Ecto neural progenitor cell (in vitro differentiated cells): ENCODE data around the gene CCNY.

Experiments used
- DNase-seq: peaks from one replicate; pipeline ENCODE4 v3.0.0-alpha.2; 2018; ENCODE audit warnings: low spot score

CCNY gene

GRCh38 chr10:35585903-35586535, 249.7 kb downstream of the CCNY start:
- DNase-seq: no peak

- DNase-seq: no peak
Measured at GRCh38 chr10:35588836-35589235, 252.5 kb downstream of the CCNY start.

GRCh38 chr10:35592441-35592840, 256.1 kb downstream of the CCNY start:
- no peak for DNase-seq

GRCh38 chr10:35594115-35595079, 258.1 kb downstream of the CCNY start:
- no peak for DNase-seq

GRCh38 chr10:35595106-35595505, 258.8 kb downstream of the CCNY start:
- no peak for DNase-seq

- no peak for DNase-seq
Measured at GRCh38 chr10:35598379-35598778, 262.1 kb downstream of the CCNY start.

- no peak for DNase-seq
Measured at GRCh38 chr10:35600193-35600592, 263.9 kb downstream of the CCNY start.

- DNase-seq: no peak
Measured at GRCh38 chr10:35605191-35605590, 268.9 kb downstream of the CCNY start, which contains the start of gene GJD4. TSS of gene GJD4 (plus strand) at chr10:35605341. CDS start at chr10:35605568, 227 bp downstream.

GRCh38 chr10:35606430-35606829, 270.1 kb downstream of the CCNY start:
- no peak for DNase-seq

GRCh38 chr10:35607475-35608327, 271.4 kb downstream of the CCNY start:
- no peak for DNase-seq

- no peak for DNase-seq
Measured at GRCh38 chr10:35608328-35608672, 272.0 kb downstream of the CCNY start.

GRCh38 chr10:35611750-35612149, 275.4 kb downstream of the CCNY start:
- no peak for DNase-seq

GRCh38 chr10:35612385-35613106, 276.2 kb downstream of the CCNY start:
- no peak for DNase-seq

- no peak for DNase-seq
Measured at GRCh38 chr10:35613107-35613440, 276.8 kb downstream of the CCNY start.

- no peak for DNase-seq
Measured at GRCh38 chr10:35613597-35614226, 277.4 kb downstream of the CCNY start.

- no peak for DNase-seq
Measured at GRCh38 chr10:35614312-35614711, 278.0 kb downstream of the CCNY start.
